NOMO-1 (cell line): ENCODE measurements around the gene CAMK2B.

Experiments used
- DNase-seq, 2 experiments: peaks; one replicate each; lab custom pipeline; 2025; ENCODE audit not compliant: unreplicated experiment in 2 of 2; lab: John Stamatoyannopoulos, UW

The CAMK2B gene

GRCh38 chr7:44310221-44310848 lies 15.1 kb downstream of the CAMK2B start:
- DNase-seq, result no peak

- DNase-seq, result no peak
Observed at GRCh38 chr7:44309271-44310091, 15.9 kb downstream of the CAMK2B start.

GRCh38 chr7:44308596-44309270 lies 16.7 kb downstream of the CAMK2B start:
- no peak for DNase-seq

GRCh38 chr7:44307905-44308595 lies 17.3 kb downstream of the CAMK2B start:
- DNase-seq, result no peak

- peak in 1 of 2 experiments; percentile 33 for DNase-seq
Observed at GRCh38 chr7:44307301-44307900, 18.0 kb downstream of the CAMK2B start.

GRCh38 chr7:44306606-44307005 lies 18.8 kb downstream of the CAMK2B start:
- DNase-seq, result no peak

- DNase-seq, result no peak
Observed at GRCh38 chr7:44305564-44306507, 19.6 kb downstream of the CAMK2B start.

GRCh38 chr7:44294325-44295069 lies 30.9 kb downstream of the CAMK2B start:
- DNase-seq, result no peak

- DNase-seq, result no peak
Observed at GRCh38 chr7:44293561-44294324, 31.7 kb downstream of the CAMK2B start.

- no peak for DNase-seq
Observed at GRCh38 chr7:44292876-44293560, 32.4 kb downstream of the CAMK2B start.

GRCh38 chr7:44292420-44292817 lies 33.0 kb downstream of the CAMK2B start:
- no peak for DNase-seq

- DNase-seq, result no peak
Observed at GRCh38 chr7:44291733-44292419, 33.5 kb downstream of the CAMK2B start.

GRCh38 chr7:44291066-44291732 lies 34.2 kb downstream of the CAMK2B start:
- no peak for DNase-seq

- no peak for DNase-seq
Observed at GRCh38 chr7:44290252-44290620, 35.2 kb downstream of the CAMK2B start.

- no peak for DNase-seq
Observed at GRCh38 chr7:44289341-44290251, 35.8 kb downstream of the CAMK2B start.
